OCI-LY1 (cell line): ENCODE results near the gene NT5C2.

Experiments
- H2AFZ ChIP-seq: fragments of 200-600 bp; sonication (generic), shearing (Covaris generic); 2 replicates; pipeline ENCODE4 v1.6.0; 2014; ENCODE audit warnings: antibody characterized with exemption, mild to moderate bottlenecking, low read length
- H3F3A ChIP-seq: fragments of 200-600 bp; sonication (generic), shearing (Covaris generic); 2 replicates; pipeline ENCODE4 v1.6.0; 2014; ENCODE audit warnings: mild to moderate bottlenecking, antibody characterized with exemption, low read length, moderate library complexity; ENCODE audit not compliant: insufficient read depth
- H3K27ac ChIP-seq: fragments of 200-600 bp; sonication (generic); 2 replicates; pipeline ENCODE4 v1.5.1; 2014; ENCODE audit warnings: low read length, mixed run types, mild to moderate bottlenecking, low read depth; ENCODE audit not compliant: poor library complexity, severe bottlenecking
- H3K27me3 ChIP-seq: fragments of 200-600 bp; sonication (generic); 2 replicates; pipeline ENCODE4 v1.6.0; 2014; ENCODE audit warnings: antibody characterized with exemption, mild to moderate bottlenecking, low read length, moderate library complexity; ENCODE audit not compliant: insufficient read depth
- H3K36me3 ChIP-seq: fragments of 200-600 bp; sonication (generic); 2 replicates; pipeline ENCODE4 v1.6.1; 2014; ENCODE audit warnings: mild to moderate bottlenecking, antibody characterized with exemption, low read length, moderate library complexity, mixed read lengths; ENCODE audit not compliant: insufficient read depth
- H3K4me1 ChIP-seq: fragments of 200-600 bp; sonication (generic); 2 replicates; pipeline ENCODE4 v1.5.1; 2014; ENCODE audit warnings: mild to moderate bottlenecking, low read length, moderate library complexity; ENCODE audit not compliant: insufficient read depth, severe bottlenecking
- H3K4me2 ChIP-seq: fragments of 200-600 bp; sonication (generic), shearing (Covaris generic); 2 replicates; pipeline ENCODE4 v1.6.1; 2014; ENCODE audit warnings: low read length
- H3K4me3 ChIP-seq: fragments of 200-600 bp; sonication (generic); 2 replicates; pipeline ENCODE4 v1.5.1; 2014; ENCODE audit warnings: low read length, low read depth, mild to moderate bottlenecking, mixed read lengths; ENCODE audit not compliant: poor library complexity, severe bottlenecking
- H3K79me2 ChIP-seq: fragments of 200-600 bp; shearing (Covaris generic); 2 replicates; pipeline ENCODE4 v1.6.1; 2016; ENCODE audit warnings: mixed run types, low read length, mixed read lengths; ENCODE audit not compliant: insufficient read depth
- H3K9ac ChIP-seq: fragments of 200-600 bp; sonication (generic), shearing (Covaris generic); 2 replicates; pipeline ENCODE4 v1.6.1; 2014; ENCODE audit warnings: mild to moderate bottlenecking, low read length, mixed read lengths
- H3K9me2 ChIP-seq: fragments of 200-600 bp; sonication (generic), shearing (Covaris generic); 2 replicates; pipeline ENCODE4 v1.6.1; 2014; ENCODE audit warnings: low read depth, mild to moderate bottlenecking, low read length, mixed read lengths
- H3K9me3 ChIP-seq: fragments of 200-600 bp; shearing (Covaris generic); 2 replicates; pipeline ENCODE4 v1.6.1; 2014; ENCODE audit warnings: low read length, mixed read lengths
- H4K20me1 ChIP-seq: fragments of 200-600 bp; sonication (generic), shearing (Covaris generic); 2 replicates; pipeline ENCODE4 v1.6.0; 2016; ENCODE audit warnings: mild to moderate bottlenecking, low read length; ENCODE audit not compliant: insufficient read depth
- CTCF ChIP-seq: fragments of 200-600 bp; sonication (generic), shearing (Covaris generic); IDR thresholded peaks from 2 replicates; pipeline ENCODE4 v1.5.1; 2017; ENCODE audit warnings: mild to moderate bottlenecking, antibody characterized with exemption, low read length, moderate library complexity, mixed read lengths
- EZH2 ChIP-seq: fragments of 200-600 bp; sonication (generic), shearing (Covaris generic); IDR thresholded peaks from 2 replicates; pipeline ENCODE4 v1.8.0; 2017; ENCODE audit warnings: borderline replicate concordance, mixed run types, mild to moderate bottlenecking, antibody characterized with exemption, low read length, moderate library complexity, mixed read lengths

The NT5C2 gene

GRCh38 chr10:103235775-103236174, 42.7 kb upstream of the NT5C2 start:
- Histone ChIP-seq H3K4me1 (peaks cover 18% of the 10 kb centered on the region), H3K79me2 (no peaks in the 10 kb centered on the region), H3K4me3 (no peak overlapping the region), H3K4me2 (no peak overlapping the region), H3K9me3 (no peaks in the 10 kb centered on the region), H3K27ac (no peak overlapping the region), H3K36me3 (no peaks in the 10 kb centered on the region), H3F3A (no peaks in the 10 kb centered on the region), H4K20me1 (no peaks in the 10 kb centered on the region), H2AFZ (no peak overlapping the region), H3K27me3 (no peaks in the 10 kb centered on the region), H3K9me2 (no peaks in the 10 kb centered on the region), H3K9ac (no peak overlapping the region)
- TF ChIP-seq EZH2: no peak
- no peak for TF ChIP-seq CTCF

- H3K9me2 ChIP-seq: no peaks in the 10 kb centered on the region
- H3K4me2 ChIP-seq: no peak overlapping the region
- no peaks in the 10 kb centered on the region for H3K9me3 ChIP-seq
- no peaks in the 10 kb centered on the region for H4K20me1 ChIP-seq
- no peaks in the 10 kb centered on the region for H3F3A ChIP-seq
- no peak overlapping the region for H2AFZ ChIP-seq
- H3K9ac ChIP-seq: no peak overlapping the region
- no peaks in the 10 kb centered on the region for H3K36me3 ChIP-seq
- no peaks in the 10 kb centered on the region for H3K27me3 ChIP-seq
- no peaks in the 10 kb centered on the region for H3K79me2 ChIP-seq
- no peak overlapping the region for H3K4me3 ChIP-seq
- H3K27ac ChIP-seq: no peak overlapping the region
- H3K4me1 ChIP-seq: peaks cover 11% of the 10 kb centered on the region
- TF ChIP-seq CTCF (no peak), EZH2 (no peak)
These were observed 39.9 kb upstream of the NT5C2 start for GRCh38 chr10:103232772-103233488.

- H4K20me1 ChIP-seq: no peaks in the 10 kb centered on the region
- H3K4me1 ChIP-seq: peaks cover 11% of the 10 kb centered on the region
- TF ChIP-seq EZH2 (no peak), CTCF (no peak)
- H3K27me3 ChIP-seq: no peaks in the 10 kb centered on the region
- no peaks in the 10 kb centered on the region for H3F3A ChIP-seq
- H3K4me2 ChIP-seq: no peak overlapping the region
- no peaks in the 10 kb centered on the region for H3K36me3 ChIP-seq
- H2AFZ ChIP-seq: no peak overlapping the region
- H3K9me2 ChIP-seq: no peaks in the 10 kb centered on the region
- H3K9me3 ChIP-seq: no peaks in the 10 kb centered on the region
- no peaks in the 10 kb centered on the region for H3K79me2 ChIP-seq
- H3K27ac ChIP-seq: no peak overlapping the region
- no peak overlapping the region for H3K4me3 ChIP-seq
- no peak overlapping the region for H3K9ac ChIP-seq
These were observed 39.1 kb upstream of the NT5C2 start for GRCh38 chr10:103232131-103232673.
